Activated CD4-positive, alpha-beta T cell treated with anti-CD3 and anti-CD28 coated beads, Interleukin-2, amount 10 ng/mL, durations not matched to agents 7 days and 5 days (primary cell): ENCODE data around the gene BCORL1. TPM values are rescaled to one million over a fixed set of nuclear protein-coding genes. Genes with fewer than 3 reads are reported as not detected.

Experiments
- CTCF ChIA-PET: fragments of 350-600 bp; sonication (Branson Sonifier 250); formaldehyde crosslinking; loops from one replicate; lab custom pipeline; 2021; ENCODE audit warnings: antibody characterized with exemption; lab: Charles Lee
- POLR2A ChIA-PET: fragments of 350-600 bp; sonication (Branson Sonifier 250); formaldehyde crosslinking; loops from one replicate; lab custom pipeline; 2021; ENCODE audit warnings: antibody characterized with exemption; lab: Charles Lee
- DNase-seq: peaks from one replicate; pipeline ENCODE4 v3.0.0-alpha.2; 2020
- H3K27ac Mint-ChIP-seq: one replicate; pipeline ENCODE4 v1.8.0; 2021; ENCODE audit warnings: mild to moderate bottlenecking, moderate library complexity, mixed read lengths
- H3K27me3 Mint-ChIP-seq: one replicate; pipeline ENCODE4 v1.8.0; 2021; ENCODE audit warnings: mixed read lengths
- H3K36me3 Mint-ChIP-seq: one replicate; pipeline ENCODE4 v1.8.0; 2021; ENCODE audit warnings: low read depth, mixed read lengths
- H3K4me1 Mint-ChIP-seq: one replicate; pipeline ENCODE4 v1.8.0; 2021; ENCODE audit warnings: mixed read lengths
- H3K4me3 Mint-ChIP-seq: one replicate; pipeline ENCODE4 v1.8.0; 2021; ENCODE audit warnings: mild to moderate bottlenecking, moderate library complexity, mixed read lengths
- H3K9me3 Mint-ChIP-seq: one replicate; pipeline ENCODE4 v1.8.0; 2021; ENCODE audit warnings: mixed read lengths
- total RNA-seq, 2 experiments: library from RNA; stranded (reverse); gene quantifications; one replicate each; pipeline ENCODE4 v1.2.3, GENCODE V29; 2021

BCORL1 gene
- total RNA-seq, 2 experiments from 2014 or later: 4.0 to 4.5 TPM

GRCh38 chrX:130093271-130093670 is 110.8 kb downstream of the BCORL1 start:
- H3K4me3 Mint-ChIP-seq: no peak overlapping the region
- peak overlapping the region; percentile 57 for H3K27ac Mint-ChIP-seq
- DNase-seq: no peak
- no peaks in the 10 kb centered on the region for H3K9me3 Mint-ChIP-seq
- no peaks in the 10 kb centered on the region for H3K27me3 Mint-ChIP-seq
- ChIA-PET CTCF (interaction anchor here (0.9 kb wide), 1 partner anchor 45 kb away, joined by 3 read pairs; no protein-coding TSS in a partner anchor), POLR2A (no interaction called here)
- H3K36me3 Mint-ChIP-seq: peaks cover 11% of the 10 kb centered on the region
- H3K4me1 Mint-ChIP-seq: peaks cover 66% of the 10 kb centered on the region

GRCh38 chrX:130094696-130095095 is 112.3 kb downstream of the BCORL1 start:
- Mint-ChIP-seq H3K4me3 (no peak overlapping the region), H3K36me3 (peaks cover 7% of the 10 kb centered on the region), H3K27ac (peak overlapping the region; percentile 54), H3K4me1 (peaks cover 68% of the 10 kb centered on the region), H3K27me3 (no peaks in the 10 kb centered on the region), H3K9me3 (no peaks in the 10 kb centered on the region)
- no peak for DNase-seq
- POLR2A ChIA-PET: interaction anchor here (0.6 kb wide), 1 partner anchor 27 kb away, joined by 8 read pairs; no protein-coding TSS in a partner anchor
- CTCF ChIA-PET: interaction anchor here (1.4 kb wide), 1 partner anchor 10 kb away, joined by 4 read pairs; no protein-coding TSS in a partner anchor

- Mint-ChIP-seq H3K9me3 (no peaks in the 10 kb centered on the region), H3K36me3 (peaks cover 5% of the 10 kb centered on the region), H3K27ac (peak overlapping the region; percentile 54), H3K4me1 (peaks cover 70% of the 10 kb centered on the region), H3K27me3 (no peaks in the 10 kb centered on the region), H3K4me3 (no peak overlapping the region)
- no peak for DNase-seq
- ChIA-PET CTCF (interaction anchor here (0.8 to 1.4 kb wide), 4 partner anchors 9 to 23 kb away, joined by 3 to 4 read pairs (median 4); no protein-coding TSS in a partner anchor), POLR2A (interaction anchor here (0.6 kb wide), 1 partner anchor 26 kb away, joined by 8 read pairs; no protein-coding TSS in a partner anchor)
Measured at GRCh38 chrX:130095249-130096030, 113.0 kb downstream of the BCORL1 start.

GRCh38 chrX:130097507-130098209 is 115.2 kb downstream of the BCORL1 start:
- Mint-ChIP-seq H3K27me3 (no peaks in the 10 kb centered on the region), H3K27ac (peak overlapping the region; percentile 58), H3K9me3 (no peaks in the 10 kb centered on the region), H3K4me3 (no peak overlapping the region), H3K36me3 (peaks cover 7% of the 10 kb centered on the region), H3K4me1 (peaks cover 66% of the 10 kb centered on the region)
- CTCF ChIA-PET: interaction anchor here (1.0 to 1.4 kb wide), 5 partner anchors 16 to 335 kb away, joined by 3 to 4 read pairs (median 4); no protein-coding TSS in a partner anchor
- POLR2A ChIA-PET: interaction anchor here (0.7 kb wide), 1 partner anchor 40 kb away, joined by 3 read pairs; no protein-coding TSS in a partner anchor
- DNase-seq: peak; percentile 25

GRCh38 chrX:130098210-130098552 is 115.7 kb downstream of the BCORL1 start:
- H3K4me1 Mint-ChIP-seq: peaks cover 68% of the 10 kb centered on the region
- no peak overlapping the region for H3K4me3 Mint-ChIP-seq
- POLR2A ChIA-PET: no interaction called here

GRCh38 chrX:130100180-130100579 is 117.7 kb downstream of the BCORL1 start:
- no peaks in the 10 kb centered on the region for H3K9me3 Mint-ChIP-seq
- no peak overlapping the region for H3K27ac Mint-ChIP-seq
- no peak overlapping the region for H3K4me3 Mint-ChIP-seq
- CTCF ChIA-PET: interaction anchor here (1.1 kb wide), 1 partner anchor 22 kb away, joined by 4 read pairs; no protein-coding TSS in a partner anchor
- H3K4me1 Mint-ChIP-seq: peaks cover 68% of the 10 kb centered on the region
- no peak for DNase-seq
- H3K36me3 Mint-ChIP-seq: peaks cover 13% of the 10 kb centered on the region
- POLR2A ChIA-PET: no interaction called here
- no peaks in the 10 kb centered on the region for H3K27me3 Mint-ChIP-seq

More at GRCh38 chrX:130098210-130098552, 115.7 kb downstream of the BCORL1 start:
- peaks cover 9% of the 10 kb centered on the region for H3K36me3 Mint-ChIP-seq
- CTCF ChIA-PET: interaction anchor here (0.8 to 1.4 kb wide), 6 partner anchors 17 to 335 kb away, joined by 3 to 4 read pairs (median 4); no protein-coding TSS in a partner anchor
- H3K27me3 Mint-ChIP-seq: no peaks in the 10 kb centered on the region
- no peaks in the 10 kb centered on the region for H3K9me3 Mint-ChIP-seq
- H3K27ac Mint-ChIP-seq: peak overlapping the region; percentile 58
- no peak for DNase-seq

GRCh38 chrX:130103605-130104004 is 121.2 kb downstream of the BCORL1 start:
- H3K9me3 Mint-ChIP-seq: no peaks in the 10 kb centered on the region
- peaks cover 18% of the 10 kb centered on the region for H3K36me3 Mint-ChIP-seq
- POLR2A ChIA-PET: no interaction called here
- no peak overlapping the region for H3K27ac Mint-ChIP-seq
- H3K27me3 Mint-ChIP-seq: no peaks in the 10 kb centered on the region
- no peak overlapping the region for H3K4me3 Mint-ChIP-seq
- DNase-seq: no peak
- CTCF ChIA-PET: no interaction called here
- H3K4me1 Mint-ChIP-seq: peaks cover 68% of the 10 kb centered on the region

GRCh38 chrX:130105244-130105643 is 122.8 kb downstream of the BCORL1 start:
- H3K27me3 Mint-ChIP-seq: no peaks in the 10 kb centered on the region
- H3K36me3 Mint-ChIP-seq: peaks cover 21% of the 10 kb centered on the region
- CTCF ChIA-PET: interaction anchor here (1.1 to 1.5 kb wide), 3 partner anchors 10 to 500 kb away, joined by 4 read pairs; no protein-coding TSS in a partner anchor
- no peak overlapping the region for H3K4me3 Mint-ChIP-seq
- H3K27ac Mint-ChIP-seq: peak overlapping the region; percentile 60
- DNase-seq: no peak
- H3K9me3 Mint-ChIP-seq: no peaks in the 10 kb centered on the region
- POLR2A ChIA-PET: no interaction called here
- peaks cover 58% of the 10 kb centered on the region for H3K4me1 Mint-ChIP-seq

- Mint-ChIP-seq H3K36me3 (peaks cover 15% of the 10 kb centered on the region), H3K4me1 (peaks cover 50% of the 10 kb centered on the region), H3K4me3 (no peak overlapping the region), H3K27me3 (no peaks in the 10 kb centered on the region), H3K9me3 (no peaks in the 10 kb centered on the region), H3K27ac (peak overlapping the region; percentile 73)
- POLR2A ChIA-PET: no interaction called here
- DNase-seq: no peak
- CTCF ChIA-PET: interaction anchor here (1.1 kb wide), 3 partner anchors 14 to 501 kb away, joined by 3 to 4 read pairs (median 3); no protein-coding TSS in a partner anchor
Measured at GRCh38 chrX:130106071-130106470, 123.6 kb downstream of the BCORL1 start.

Other genes starting within 250 kb of the BCORL1 start
- gene XPNPEP2, start 243.7 kb upstream of the BCORL1 start, total RNA-seq: 1 to 10 TPM; 1.1 to 1.3 TPM
- gene SASH3, start 202.7 kb upstream of the BCORL1 start, total RNA-seq: 100 to 1,000 TPM; 254 to 264 TPM
- gene ZDHHC9, start 138.7 kb upstream of the BCORL1 start, total RNA-seq: 1 to 10 TPM; 4.1 to 4.2 TPM
- gene UTP14A, start 76.5 kb upstream of the BCORL1 start, total RNA-seq: 10 to 100 TPM; 26.4 to 28.6 TPM
- gene ELF4, start 127.9 kb downstream of the BCORL1 start, total RNA-seq: 10 to 100 TPM; 46.0 to 49.5 TPM
- 10 to 100 TPM; 32.3 to 40.3 TPM for gene AIFM1, start 183.2 kb downstream of the BCORL1 start, total RNA-seq
- gene RAB33A, start 189.3 kb downstream of the BCORL1 start, total RNA-seq: 10 to 100 TPM; 20.8 to 21.2 TPM